ENCODE results near the gene HMX1. TPM values are rescaled to one million over a fixed set of nuclear protein-coding genes. Genes with fewer than 3 reads are reported as not detected.

HMX1 gene
- total RNA-seq, 1 experiment from 2014 or later = not detected

GRCh38 chr4:8852118-8852704 lies 19.4 kb downstream of the HMX1 start:
- ChIA-PET POLR2A (interaction anchor here (0.6 kb wide), 1 partner anchor 1902 kb away, joined by 3 read pairs; no protein-coding TSS in a partner anchor), CTCF (interaction anchor here (0.6 kb wide), 2 partner anchors 10 to 91 kb away, joined by 3 to 4 read pairs; no protein-coding TSS in a partner anchor)
- no TSS peak for BruUV-seq (replicated peaks)
- Mint-ChIP-seq H3K27ac (ENCODE audit: low read depth, unreplicated experiment) (no peak overlapping the region), H3K27me3 (ENCODE audit: insufficient read depth, unreplicated experiment) (peaks cover 13% of the 10 kb centered on the region), H3K9me3 (ENCODE audit: unreplicated experiment) (no peaks in the 10 kb centered on the region), H3K4me1 (ENCODE audit: insufficient read depth, unreplicated experiment) (no peaks in the 10 kb centered on the region), H3K4me3 (ENCODE audit: unreplicated experiment) (no peak overlapping the region), H3K36me3 (ENCODE audit: insufficient read depth, unreplicated experiment) (peaks cover under 1% of the 10 kb centered on the region)
- TF ChIP-seq CTCF (IDR thresholded peaks at IDR 0.05; ENCODE audit: unreplicated experiment) = no peak
- intact Hi-C loops (cut with micrococcal nuclease) = no loop called here
- DNase-seq (ENCODE audit: unreplicated experiment) = no peak

- Mint-ChIP-seq H3K9me3 (ENCODE audit: unreplicated experiment) (no peaks in the 10 kb centered on the region), H3K4me3 (ENCODE audit: unreplicated experiment) (no peak overlapping the region), H3K36me3 (ENCODE audit: insufficient read depth, unreplicated experiment) (peaks cover 6% of the 10 kb centered on the region), H3K4me1 (ENCODE audit: insufficient read depth, unreplicated experiment) (no peaks in the 10 kb centered on the region), H3K27me3 (ENCODE audit: insufficient read depth, unreplicated experiment) (peaks cover 12% of the 10 kb centered on the region), H3K27ac (ENCODE audit: low read depth, unreplicated experiment) (no peak overlapping the region)
- no peak for TF ChIP-seq CTCF (IDR thresholded peaks at IDR 0.05; ENCODE audit: unreplicated experiment)
- no TSS peak for BruUV-seq (replicated peaks)
- DNase-seq (ENCODE audit: unreplicated experiment) = no peak
- CTCF ChIA-PET = interaction anchor here (0.6 kb wide), 1 partner anchor 11 kb away, joined by 3 read pairs; no protein-coding TSS in a partner anchor
- POLR2A ChIA-PET = no interaction called here
- intact Hi-C loops (cut with micrococcal nuclease) = no loop called here
These were observed 20.1 kb downstream of the HMX1 start for GRCh38 chr4:8851321-8852117.

DNA sequence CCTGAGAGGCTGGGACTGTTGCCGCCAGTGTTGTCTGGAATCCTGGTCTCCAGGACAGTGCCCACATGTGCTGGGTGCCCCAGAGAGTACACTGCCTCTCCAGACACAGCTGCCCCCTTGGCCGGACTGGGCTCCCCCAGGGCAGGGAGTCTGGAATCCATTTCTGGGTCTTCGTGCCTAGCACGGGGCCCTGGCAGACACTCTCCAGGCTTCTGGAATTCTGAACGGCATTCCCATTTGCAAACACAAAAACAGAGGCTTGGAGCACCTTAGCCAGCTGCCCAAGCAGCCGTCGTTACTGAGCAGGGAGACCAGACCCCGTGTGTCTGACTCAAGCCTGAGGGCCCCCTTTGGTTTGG lies 20.8 kb downstream of the HMX1 start:
- DNase-seq (ENCODE audit: unreplicated experiment) = no peak
- H3K9me3 Mint-ChIP-seq (ENCODE audit: unreplicated experiment) = no peaks in the 10 kb centered on the region
- no peak overlapping the region for H3K4me3 Mint-ChIP-seq (ENCODE audit: unreplicated experiment)
- TF ChIP-seq CTCF (IDR thresholded peaks at IDR 0.05; ENCODE audit: unreplicated experiment) = no peak
- H3K36me3 Mint-ChIP-seq (ENCODE audit: insufficient read depth, unreplicated experiment) = peaks cover 6% of the 10 kb centered on the region
- H3K27ac Mint-ChIP-seq (ENCODE audit: low read depth, unreplicated experiment) = no peak overlapping the region
- H3K4me1 Mint-ChIP-seq (ENCODE audit: insufficient read depth, unreplicated experiment) = no peaks in the 10 kb centered on the region
- no TSS peak for BruUV-seq (replicated peaks)
- H3K27me3 Mint-ChIP-seq (ENCODE audit: insufficient read depth, unreplicated experiment) = peaks cover 5% of the 10 kb centered on the region
- intact Hi-C loops (cut with micrococcal nuclease) = no loop called here
- ChIA-PET CTCF (no interaction called here), POLR2A (no interaction called here)

DNA sequence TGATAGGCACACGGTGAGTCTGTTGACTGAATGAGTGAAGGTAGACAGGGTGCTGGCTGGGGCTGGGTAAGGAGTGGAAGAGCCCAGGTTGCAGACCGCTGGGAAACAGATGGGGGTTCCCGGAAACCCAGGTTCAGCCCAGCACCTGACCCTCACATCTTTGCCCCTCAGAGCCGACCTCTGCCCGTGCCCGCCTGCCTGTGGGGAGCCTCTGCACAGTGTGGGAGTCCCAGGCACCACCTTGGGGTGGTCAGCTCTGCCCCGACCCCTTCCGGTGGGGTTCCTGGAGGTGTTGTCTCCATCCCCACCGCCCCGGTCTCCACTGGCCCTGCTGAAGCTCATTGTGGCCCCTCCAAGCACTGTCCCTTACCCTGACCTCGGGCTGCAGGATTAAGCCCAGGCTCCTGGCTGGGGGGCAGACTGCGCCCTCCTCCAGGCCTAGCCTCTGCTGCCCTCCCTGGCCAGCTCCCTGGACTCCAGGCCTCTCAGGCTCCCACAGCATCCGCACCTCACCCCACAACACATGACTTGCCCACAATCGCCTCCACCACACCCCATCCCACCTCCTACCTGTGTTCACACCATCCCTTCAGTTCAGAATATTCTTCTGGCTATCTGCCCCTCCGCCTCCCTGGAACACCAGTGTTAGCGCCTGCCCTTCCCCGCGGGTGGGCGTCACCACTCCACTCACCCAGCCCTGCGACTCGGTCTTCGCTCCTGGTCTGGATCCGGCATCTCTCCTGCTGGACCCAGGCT lies 21.4 kb downstream of the HMX1 start:
- no peak for TF ChIP-seq CTCF (IDR thresholded peaks at IDR 0.05; ENCODE audit: unreplicated experiment)
- POLR2A ChIA-PET = no interaction called here

More for the DNA sequence above, 21.4 kb downstream of the HMX1 start:
- no peak for DNase-seq (ENCODE audit: unreplicated experiment)
- intact Hi-C loops (cut with micrococcal nuclease) = no loop called here
- BruUV-seq (replicated peaks) = no TSS peak
- Mint-ChIP-seq H3K4me1 (ENCODE audit: insufficient read depth, unreplicated experiment) (no peaks in the 10 kb centered on the region), H3K27ac (ENCODE audit: low read depth, unreplicated experiment) (no peak overlapping the region), H3K36me3 (ENCODE audit: insufficient read depth, unreplicated experiment) (peaks cover 6% of the 10 kb centered on the region), H3K9me3 (ENCODE audit: unreplicated experiment) (no peaks in the 10 kb centered on the region), H3K27me3 (ENCODE audit: insufficient read depth, unreplicated experiment) (no peaks in the 10 kb centered on the region), H3K4me3 (ENCODE audit: unreplicated experiment) (no peak overlapping the region)
- CTCF ChIA-PET = interaction anchor here (0.7 kb wide), 1 partner anchor 243 kb away, joined by 3 read pairs; no protein-coding TSS in a partner anchor
